NCI-H774 (cell line): Measurements from ENCODE around the gene GRIN2D.
A peak's percentile ranks its signal among the peaks of the same experiment; 100 is the strongest.
"Not testable (repeated sequence)": the region's sequence is repeated elsewhere in the genome, so short reads cannot be mapped to it uniquely, and the experiment has no call there.

Experiments used
- DNase-seq: peaks from one replicate; lab custom pipeline; 2025; lab: John Stamatoyannopoulos, UW

Gene GRIN2D

GRCh38 chr19:48371771-48372170, 21.7 kb upstream of the GRIN2D start:
- DNase-seq, result not testable (repeated sequence)

- DNase-seq, result peak; percentile 73
Observed at GRCh38 chr19:48372904-48373303, 20.6 kb upstream of the GRIN2D start.

DNA sequence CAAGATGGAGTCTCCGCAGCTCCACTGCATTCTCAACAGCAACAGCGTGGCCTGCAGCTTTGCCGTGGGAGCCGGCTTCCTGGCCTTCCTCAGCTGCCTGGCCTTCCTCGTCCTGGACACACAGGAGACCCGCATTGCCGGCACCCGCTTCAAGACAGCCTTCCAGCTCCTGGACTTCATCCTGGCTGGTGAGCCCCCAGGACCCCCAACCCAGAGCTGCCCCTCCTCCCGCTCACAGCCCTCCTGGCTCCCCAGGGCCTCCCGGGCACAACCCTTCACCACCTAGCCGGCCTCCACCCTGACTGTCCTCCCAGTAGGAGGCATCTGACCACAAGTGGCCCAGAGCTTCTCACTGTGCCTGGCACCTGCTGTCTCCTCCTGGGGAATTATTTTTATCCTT, 19.9 kb upstream of the GRIN2D start:
- DNase-seq, result no peak

- DNase-seq, result no peak
Observed at GRCh38 chr19:48378194-48378570, 15.3 kb upstream of the GRIN2D start.

- no peak for DNase-seq
Observed at GRCh38 chr19:48379058-48379457, 14.4 kb upstream of the GRIN2D start.

DNA sequence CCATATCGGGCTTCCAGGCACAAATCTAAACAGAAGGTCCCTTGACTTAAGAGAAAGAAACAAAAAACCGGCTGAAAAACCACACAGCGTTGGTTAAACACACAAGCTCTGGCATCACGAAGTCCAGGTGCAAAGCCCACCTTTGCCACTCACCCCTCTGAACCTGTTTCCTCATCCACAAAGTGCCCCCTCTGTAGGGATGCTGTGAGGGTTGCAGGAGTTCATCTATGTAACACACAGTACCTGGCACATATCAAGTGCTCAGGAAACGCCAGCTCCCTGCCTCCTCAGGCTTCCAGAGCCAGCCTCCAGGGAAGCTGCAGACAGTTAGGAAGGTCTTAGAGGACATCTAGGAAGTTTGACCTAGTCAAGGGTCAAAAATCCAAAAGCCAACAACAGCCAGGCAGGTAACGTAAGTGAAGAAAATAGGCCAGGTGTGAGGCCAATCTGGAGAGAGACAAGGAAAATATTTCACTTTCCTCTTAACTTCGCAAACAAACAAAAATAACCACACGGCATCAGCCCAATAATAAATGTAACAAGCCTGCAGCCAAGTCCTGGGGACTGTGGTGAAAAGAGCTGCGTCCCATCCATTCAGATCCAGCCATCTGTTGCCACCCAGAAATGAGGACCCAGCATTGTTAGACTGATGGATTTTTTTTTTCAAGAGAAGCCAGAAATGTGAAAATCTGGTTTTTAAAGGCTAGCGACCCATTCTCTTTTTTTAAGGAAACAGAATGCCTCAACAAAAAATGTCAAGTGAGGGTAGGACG, 12.1 kb upstream of the GRIN2D start:
- DNase-seq, result no peak

GRCh38 chr19:48382286-48382685, 11.2 kb upstream of the GRIN2D start:
- DNase-seq, result no peak

DNA sequence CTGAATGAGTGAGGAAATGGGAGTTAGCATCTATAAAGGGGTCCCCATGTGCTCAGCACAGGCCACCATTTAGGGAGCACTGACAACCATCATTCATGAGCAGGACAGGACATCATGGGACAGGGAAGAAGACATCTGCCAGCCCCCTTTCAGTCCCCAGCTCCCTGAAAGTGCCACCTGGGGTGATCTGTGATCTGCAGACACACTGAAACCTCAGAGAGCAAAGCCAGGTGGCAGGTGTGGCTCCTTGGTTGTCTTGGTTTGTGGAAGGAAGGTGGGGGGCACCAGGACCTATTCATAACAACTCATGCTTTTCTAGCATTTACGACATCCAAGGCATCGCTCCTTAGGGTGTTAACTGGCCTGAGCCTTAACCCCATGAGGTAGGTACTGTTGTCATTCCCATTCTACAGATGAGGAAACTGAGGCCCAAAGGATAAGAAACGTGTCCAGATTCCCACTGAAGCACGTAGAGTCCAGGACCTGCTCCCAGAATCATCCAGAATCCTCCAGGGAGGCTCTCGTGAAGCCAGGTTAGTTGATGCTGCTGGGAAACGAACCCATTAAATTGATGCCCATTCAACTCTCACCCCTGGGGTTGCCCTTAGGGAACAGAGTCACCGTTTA, 7.9 kb upstream of the GRIN2D start:
- no peak for DNase-seq

- DNase-seq, result no peak
Observed at GRCh38 chr19:48386981-48387380, 6.5 kb upstream of the GRIN2D start.

DNA sequence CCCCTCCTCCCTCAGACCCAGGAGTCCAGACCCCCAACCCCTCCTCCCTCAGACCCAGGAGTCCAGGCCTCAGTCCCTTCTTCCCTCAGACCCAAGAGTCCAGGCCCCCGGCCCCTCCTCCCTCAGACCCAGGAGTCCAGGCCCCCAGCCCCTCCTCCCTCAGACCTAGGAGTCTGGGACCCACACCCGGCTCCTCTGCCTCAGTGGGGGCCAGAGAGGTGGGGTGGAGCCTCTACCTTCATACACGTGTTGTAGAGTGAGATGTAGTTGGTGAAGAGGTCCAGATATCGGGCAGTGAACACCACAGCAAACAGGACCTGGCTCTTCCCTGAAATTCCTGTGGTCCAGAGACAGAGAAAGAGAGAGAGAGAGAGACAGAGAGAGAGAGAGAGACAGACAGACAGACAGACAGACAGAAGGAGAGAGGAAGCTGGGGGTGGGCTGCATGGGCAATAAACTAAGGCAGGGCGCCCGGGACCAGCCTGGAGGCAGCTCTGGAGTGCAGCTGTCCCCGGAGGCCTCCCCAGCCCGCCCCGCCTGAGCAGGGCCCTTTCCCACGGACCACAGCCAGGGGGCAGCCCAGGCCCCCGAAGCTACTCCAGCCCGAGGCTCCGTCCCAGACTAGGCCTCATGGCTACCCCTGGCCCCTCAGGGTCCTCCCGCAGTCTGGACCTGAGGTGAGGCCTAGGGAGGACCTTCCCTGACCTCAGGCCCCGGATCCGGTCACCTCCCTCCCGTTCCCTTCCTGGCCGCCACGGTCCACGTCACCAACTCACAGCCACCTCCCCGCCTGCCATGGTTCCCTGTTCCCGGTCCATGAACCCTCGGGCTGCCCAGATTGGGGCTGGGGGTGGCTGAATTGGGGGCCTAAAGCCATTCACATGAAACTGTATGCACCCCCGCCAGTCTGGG, 3.0 kb upstream of the GRIN2D start:
- DNase-seq, result peak; percentile 19

DNA sequence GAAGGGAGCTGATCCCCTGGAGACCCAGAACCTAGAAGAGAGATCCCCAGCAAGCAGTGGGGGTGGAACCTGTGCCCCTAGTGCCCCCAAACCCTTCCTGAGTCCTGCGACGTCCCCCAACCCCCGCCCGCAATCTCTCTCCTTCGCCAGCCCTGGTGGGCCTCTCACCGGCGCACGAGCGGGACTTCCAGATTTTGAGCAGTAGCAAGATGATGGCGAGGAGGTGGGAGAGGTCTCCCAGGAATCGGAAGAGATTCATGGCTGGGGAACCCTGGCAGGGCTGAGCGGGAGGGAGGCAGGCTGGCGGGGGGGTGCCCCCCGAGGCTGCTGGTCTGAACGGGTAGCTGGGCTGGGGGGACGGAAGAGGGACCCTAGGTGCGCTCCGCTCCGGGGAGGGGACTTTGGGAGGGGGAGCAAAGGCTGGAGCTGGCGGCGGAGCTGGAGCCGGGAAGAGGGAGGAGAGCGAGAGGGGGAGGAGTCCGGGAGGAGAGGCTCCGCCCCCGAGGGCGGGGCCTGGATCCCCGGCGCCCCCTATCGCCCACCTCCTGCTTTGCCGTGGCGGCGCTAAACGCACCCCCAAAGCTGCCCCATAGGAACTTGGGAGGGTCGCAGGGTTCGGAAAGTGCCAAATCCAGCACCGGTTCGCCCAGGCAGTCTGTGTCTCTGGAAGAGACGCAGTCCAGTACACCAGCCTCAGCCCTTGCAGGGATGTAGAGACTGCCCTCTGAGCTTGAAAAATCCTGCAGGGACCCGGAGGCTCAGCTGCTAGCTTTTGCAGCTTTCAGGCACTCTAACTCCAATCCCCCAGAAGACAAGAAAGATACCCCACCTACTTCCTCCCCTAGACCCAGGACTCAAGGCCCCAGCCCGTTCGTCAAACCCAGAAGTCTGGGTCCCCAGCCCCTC, 2.1 kb upstream of the GRIN2D start, which contains the start of gene KDELR1:
Gene KDELR1, minus strand, starts transcription at position 452 of the 906 bp plus-strand sequence. Its CDS starts 193 bp downstream, at position 259.
- DNase-seq, result peak; percentile 58

DNA sequence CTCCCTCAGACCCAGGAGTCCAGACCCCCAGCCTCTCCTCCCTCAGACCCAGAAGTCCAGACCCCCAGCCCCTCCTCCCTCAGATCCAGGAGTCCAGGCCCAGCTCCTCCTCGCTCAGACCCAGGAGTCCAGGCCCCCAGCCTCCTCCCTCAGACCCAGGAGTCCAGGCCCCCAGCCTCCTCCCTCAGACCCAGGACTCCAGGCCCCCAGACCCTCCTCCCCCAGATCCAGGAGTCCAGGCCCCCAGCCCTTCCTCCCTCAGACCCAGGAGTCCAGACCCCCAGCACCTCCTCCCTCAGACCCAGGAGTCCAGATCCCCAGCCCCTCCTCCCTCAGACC, 1.5 kb upstream of the GRIN2D start:
- DNase-seq, result not testable (repeated sequence)

GRCh38 chr19:48392860-48393558, 459 bp upstream of the GRIN2D start:
- no peak for DNase-seq

GRCh38 chr19:48394331-48395169, 1.1 kb downstream of the GRIN2D start:
- no peak for DNase-seq

DNA sequence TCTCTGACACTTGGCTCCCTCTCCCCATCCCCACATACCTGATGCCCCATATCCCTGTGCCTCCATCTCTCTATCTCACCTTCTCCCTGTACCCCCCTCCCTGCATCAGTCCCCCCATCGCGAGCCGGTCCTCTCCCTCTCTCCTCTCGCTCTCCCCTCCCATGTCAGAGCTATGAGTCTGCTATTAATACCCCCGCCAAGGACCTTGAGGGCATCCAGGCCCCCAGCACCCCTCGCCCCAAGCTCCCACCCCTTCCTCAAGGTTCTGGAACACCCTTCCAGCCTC, 1.6 kb downstream of the GRIN2D start:
- DNase-seq, result no peak

DNA sequence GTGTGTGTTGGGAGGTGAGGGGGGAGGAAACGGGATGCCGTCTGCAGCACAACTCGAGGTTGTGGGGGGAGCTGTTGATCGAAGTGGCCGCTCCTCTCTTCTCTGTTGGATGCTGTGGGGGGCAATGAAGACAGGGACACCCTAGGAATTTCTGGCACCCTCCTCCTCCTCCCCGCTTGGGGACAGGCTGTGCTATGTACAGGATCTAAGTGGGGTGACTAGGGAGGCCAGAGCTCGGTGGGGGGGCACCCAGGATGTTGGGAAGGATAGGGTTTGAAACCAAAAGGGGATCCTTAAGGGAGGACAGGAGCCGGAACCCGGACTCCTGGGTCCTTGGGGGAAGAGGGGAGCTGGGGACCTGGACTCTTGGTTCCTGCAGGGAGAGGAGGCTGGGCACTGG, 2.0 kb downstream of the GRIN2D start:
- no peak for DNase-seq

DNA sequence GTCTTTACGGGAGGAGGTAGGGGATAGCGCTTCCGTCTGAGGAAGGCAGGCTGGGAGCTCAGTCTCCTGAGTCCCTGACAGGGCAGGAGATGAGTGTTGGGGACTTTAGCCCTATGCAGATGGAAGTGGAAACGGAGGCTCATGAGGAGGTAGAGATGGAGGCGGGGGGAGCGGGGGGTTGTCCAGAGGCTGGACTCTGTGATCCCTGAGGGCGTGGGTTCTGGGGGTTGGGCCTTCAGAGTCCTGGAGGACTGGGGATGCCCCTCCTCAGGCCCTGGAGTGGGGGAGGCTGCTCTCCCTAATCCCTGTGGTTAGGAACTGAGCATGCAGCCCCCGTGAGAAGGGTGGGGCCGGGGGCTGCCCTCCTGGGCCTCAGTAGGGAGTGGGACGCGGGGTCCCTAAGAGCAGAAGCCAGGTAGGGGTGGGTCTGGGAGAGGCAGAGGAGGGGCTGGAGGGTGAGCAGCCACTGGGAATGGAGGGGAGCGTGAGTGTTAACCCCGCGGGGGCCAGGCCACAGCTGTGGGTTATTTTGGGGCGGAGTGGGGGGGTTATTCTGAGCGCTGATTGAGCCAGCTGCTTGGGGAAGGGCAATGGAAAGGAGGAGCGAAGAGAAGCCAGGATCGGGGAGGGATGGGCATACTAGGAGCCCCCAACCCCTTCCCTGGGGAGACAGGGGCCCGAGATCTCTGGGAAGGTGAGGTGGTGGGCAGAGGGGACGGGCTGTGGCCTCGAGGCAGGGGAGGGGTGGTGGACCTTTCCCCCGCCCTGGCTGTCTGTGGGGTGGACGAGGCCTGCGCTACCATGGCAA, 2.8 kb downstream of the GRIN2D start:
- no peak for DNase-seq

GRCh38 chr19:48396824-48397176, 3.3 kb downstream of the GRIN2D start:
- no peak for DNase-seq

GRCh38 chr19:48397263-48398101, 4.0 kb downstream of the GRIN2D start:
- DNase-seq, result no peak
